HepG2 (cell line): Measurements from ENCODE around the gene TUBB2B. TPM values are rescaled to one million over a fixed set of nuclear protein-coding genes. Genes with fewer than 3 reads are reported as not detected.

Source experiments
- BCL3 ChIP-seq: sonication (generic); formaldehyde crosslinking; IDR thresholded peaks from 2 replicates; pipeline ENCODE4 v1.5.1; 2020; ENCODE audit warnings: mild to moderate bottlenecking, missing genetic modification reagents, moderate library complexity
- E2F5 ChIP-seq: sonication (generic); formaldehyde crosslinking; conservative IDR thresholded peaks from 2 replicates; pipeline ENCODE4 v1.4.0; 2020; ENCODE audit warnings: missing genetic modification reagents
- EEA1 ChIP-seq: sonication (generic); formaldehyde crosslinking; IDR thresholded peaks from 2 replicates; pipeline ENCODE4 v1.5.1; 2020; ENCODE audit warnings: mild to moderate bottlenecking, missing genetic modification reagents, borderline replicate concordance
- ETV5 ChIP-seq: IDR thresholded peaks from 2 replicates; pipeline ENCODE4 v1.6.1; 2018; ENCODE audit warnings: missing biosample characterization, missing genetic modification reagents, inconsistent platforms, borderline replicate concordance
- GATA4 ChIP-seq: sonication (generic); IDR thresholded peaks from 2 replicates; pipeline ENCODE4 v1.6.1; 2016; ENCODE audit warnings: antibody characterized with exemption, low read depth, borderline replicate concordance
- MED13 ChIP-seq: sonication (generic); formaldehyde crosslinking; IDR thresholded peaks from 2 replicates; pipeline ENCODE4 v1.5.0; 2020; ENCODE audit warnings: missing genetic modification reagents
- NCOA1 ChIP-seq: sonication (generic); formaldehyde crosslinking; IDR thresholded peaks from 2 replicates; pipeline ENCODE4 v1.9.0; 2021; ENCODE audit warnings: missing genetic modification reagents
- SMARCC2 ChIP-seq: fragments of 450-650 bp; IDR thresholded peaks from 2 replicates; pipeline ENCODE4 v1.6.1; 2017; ENCODE audit warnings: antibody characterized with exemption, mild to moderate bottlenecking
- SOX13 ChIP-seq, 3 experiments: fragments of 450-650 bp in 1 of 3; sonication (generic) in 1 of 3; formaldehyde crosslinking in 1 of 3; IDR thresholded peaks in 2 of 3; conservative IDR thresholded peaks in 1 of 3; 2 replicates each; pipeline versions ENCODE4 v1.5.0 to v1.6.1; 2016 to 2020; ENCODE audit warnings: antibody characterized with exemption in 1 of 3, mild to moderate bottlenecking in 1 of 3, missing compliant biosample characterization in 1 of 3, missing genetic modification reagents in 1 of 3, moderate library complexity in 1 of 3
- TFDP2 ChIP-seq: sonication (generic); formaldehyde crosslinking; IDR thresholded peaks from 2 replicates; pipeline ENCODE4 v1.4.0; 2020; ENCODE audit warnings: missing genetic modification reagents
- ZBTB33 ChIP-seq: sonication (generic); formaldehyde crosslinking; IDR thresholded peaks from 2 replicates; pipeline ENCODE4 v1.4.0; 2020; ENCODE audit warnings: missing genetic modification reagents
- ZNF292 ChIP-seq: sonication (generic); formaldehyde crosslinking; IDR thresholded peaks from 2 replicates; pipeline ENCODE4 v1.8.1; 2022; ENCODE audit warnings: mild to moderate bottlenecking, low read depth, missing genetic modification reagents, borderline replicate concordance
- ZNF30 ChIP-seq: sonication (generic); formaldehyde crosslinking; IDR thresholded peaks from 2 replicates; pipeline ENCODE4 v1.5.0; 2020; ENCODE audit warnings: mild to moderate bottlenecking, missing genetic modification reagents
- ZNF430 ChIP-seq: sonication (generic); formaldehyde crosslinking; IDR thresholded peaks from 2 replicates; pipeline ENCODE4 v1.9.0; 2021; ENCODE audit warnings: mild to moderate bottlenecking, missing genetic modification reagents
- ZNF687 ChIP-seq: sonication (generic); formaldehyde crosslinking; IDR thresholded peaks from 2 replicates; pipeline ENCODE4 v1.5.1; 2020; ENCODE audit warnings: mild to moderate bottlenecking, missing genetic modification reagents, moderate library complexity
- ZNF75D ChIP-seq: sonication (generic); formaldehyde crosslinking; IDR thresholded peaks from 2 replicates; pipeline ENCODE4 v1.8.1; 2023; ENCODE audit warnings: missing genetic modification reagents, mild to moderate bottlenecking, borderline replicate concordance
- polyA plus RNA-seq, 8 experiments: library from polyadenylated mRNA; depleted of rRNA in 3 of 8; stranded (reverse) in 7 of 8; unstranded in 1 of 8; fragments of >200 nt; fragmentation: Illumina TruSeq in 4 of 8; extraction: Trizol in 4 of 8; gene quantifications; 2 replicates each; pipeline versions ENCODE4 v1.2.1 to v1.2.3, GENCODE V29; 2011 to 2016; ENCODE audit warnings: low read depth in 4 of 8, missing spikeins in 1 of 8, mixed read lengths in 1 of 8; ENCODE audit not compliant: insufficient read depth in 1 of 8
- total RNA-seq, 5 experiments: library from RNA; depleted of rRNA; stranded (reverse); fragments of >200 nt; fragmentation: Illumina TruSeq; extraction: Trizol; gene quantifications; 2 replicates each; pipeline ENCODE4 v1.2.3, GENCODE V29; 2016; ENCODE audit warnings: low read depth in 1 of 5

TUBB2B gene
- total and polyA plus RNA-seq, 2 of the 13 experiments (the other 11 are each of a cell fraction or from before 2014, with no cell fraction given): 10.3 to 23.6 TPM

- TF ChIP-seq EEA1 (peak; percentile 5; the same call in 1 of the 2 replicates), ZNF430 (CRISPR knock-in tag) (0 out of 2 replicates have a peak, but pooled peaks have one; percentile 3), SOX13 (IDR thresholded peaks at IDR 0.05) (no peak), SOX13 (CRISPR knock-in tag; conservative IDR thresholded peaks at IDR 0.05 in 1 of 2, IDR thresholded peaks at IDR 0.05 in 1 of 2) (no peak), ZBTB33 (0 out of 2 replicates have a peak, but pooled peaks have one; percentile 5), SMARCC2 (no peak), E2F5 (CRISPR knock-in tag) (no peak), ZNF687 (CRISPR knock-in tag) (peak; percentile 68), NCOA1 (CRISPR knock-in tag) (no peak), GATA4 (no peak), MED13 (no peak), ZNF75D (CRISPR knock-in tag) (no peak), TFDP2 (CRISPR knock-in tag) (peak; percentile 70), ZNF292 (CRISPR knock-in tag) (no peak), BCL3 (CRISPR knock-in tag) (no peak; the same call in 1 of the 2 replicates), ETV5 (CRISPR knock-in tag) (peak; percentile 35; the same call in 1 of the 2 replicates), ZNF30 (CRISPR knock-in tag) (no peak)
Measured at GRCh38 chr6:3259491-3259958, 32.1 kb upstream of the TUBB2B start (continued).
